DMS79 (cell line): ENCODE measurements around the gene GLP1R.

Experiments
- DNase-seq: peaks from one replicate; lab custom pipeline; 2025; lab: John Stamatoyannopoulos, UW

Gene GLP1R

GRCh38 chr6:39086294-39086693, 37.7 kb downstream of the GLP1R start:
- DNase-seq: no peak

GRCh38 chr6:39086711-39087110, 38.1 kb downstream of the GLP1R start:
- DNase-seq: no peak

GRCh38 chr6:39087197-39087596, 38.6 kb downstream of the GLP1R start:
- DNase-seq: no peak

GRCh38 chr6:39088331-39088730, 39.8 kb downstream of the GLP1R start:
- DNase-seq: no peak

GRCh38 chr6:39090036-39090435, 41.5 kb downstream of the GLP1R start:
- DNase-seq: no peak

GRCh38 chr6:39091220-39091619, 42.6 kb downstream of the GLP1R start:
- DNase-seq: no peak

- no peak for DNase-seq
Observed at GRCh38 chr6:39092124-39092523, 43.5 kb downstream of the GLP1R start.

GRCh38 chr6:39093149-39093708, 44.6 kb downstream of the GLP1R start:
- no peak for DNase-seq

GRCh38 chr6:39095578-39095977, 47.0 kb downstream of the GLP1R start:
- no peak for DNase-seq

GRCh38 chr6:39100358-39100757, 51.8 kb downstream of the GLP1R start:
- DNase-seq: no peak

GRCh38 chr6:39102071-39102820, 53.7 kb downstream of the GLP1R start:
- no peak for DNase-seq

- DNase-seq: no peak
Observed at GRCh38 chr6:39102821-39103136, 54.2 kb downstream of the GLP1R start.

- DNase-seq: no peak
Observed at GRCh38 chr6:39104528-39104927, 55.9 kb downstream of the GLP1R start.

- no peak for DNase-seq
Observed at GRCh38 chr6:39107034-39107433, 58.5 kb downstream of the GLP1R start.

- no peak for DNase-seq
Observed at GRCh38 chr6:39107641-39108040, 59.1 kb downstream of the GLP1R start.

- no peak for DNase-seq
Observed at GRCh38 chr6:39108041-39108839, 59.7 kb downstream of the GLP1R start.

GRCh38 chr6:39111280-39111679, 62.7 kb downstream of the GLP1R start:
- no peak for DNase-seq

- DNase-seq: no peak
Observed at GRCh38 chr6:39113788-39114187, 65.2 kb downstream of the GLP1R start.

- DNase-seq: no peak
Observed at GRCh38 chr6:39114388-39114703, 65.8 kb downstream of the GLP1R start.

- peak; percentile 91 for DNase-seq
Observed at GRCh38 chr6:39114704-39115599, 66.4 kb downstream of the GLP1R start, which contains the start of gene SAYSD1. SAYSD1 (minus strand) TSS chr6:39115186; CDS start chr6:39115089, 97 bp downstream.

GRCh38 chr6:39118921-39119320, 70.3 kb downstream of the GLP1R start:
- DNase-seq: no peak

- no peak for DNase-seq
Observed at GRCh38 chr6:39124114-39124513, 75.5 kb downstream of the GLP1R start.
